GM12801 (cell line): ENCODE results near the gene MTRF1L.

ENCODE experiments used
- CTCF ChIP-seq: IDR thresholded peaks from one replicate; pipeline ENCODE4 v1.5.1; 2011; ENCODE audit warnings: control low read depth; ENCODE audit not compliant: insufficient read length; ENCODE audit errors: extremely low read depth

The MTRF1L gene

GRCh38 chr6:152978058-152978457 lies 24.5 kb downstream of the MTRF1L start:
- no peak for TF ChIP-seq CTCF

DNA sequence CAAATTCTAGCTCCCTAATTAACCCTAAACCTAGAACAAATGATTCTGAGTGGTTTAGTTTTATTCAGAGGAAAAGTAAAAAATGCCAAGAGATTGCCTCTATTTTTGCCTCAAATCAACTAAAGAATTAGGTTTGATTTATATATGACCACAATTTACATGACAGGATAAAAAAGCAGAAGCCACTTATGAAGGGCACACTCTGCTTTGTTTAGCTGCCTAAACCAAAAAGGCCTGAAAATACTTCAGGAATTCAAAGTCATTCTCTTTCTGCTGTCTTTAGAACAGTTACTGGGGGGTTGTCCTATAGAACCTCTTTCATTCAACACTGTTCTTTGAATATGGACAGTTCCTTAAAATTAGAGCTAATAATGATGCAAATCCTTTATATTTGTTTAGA lies 25.0 kb downstream of the MTRF1L start:
- no peak for TF ChIP-seq CTCF

- TF ChIP-seq CTCF: no peak
Measured at GRCh38 chr6:152976749-152977148, 25.8 kb downstream of the MTRF1L start.

DNA sequence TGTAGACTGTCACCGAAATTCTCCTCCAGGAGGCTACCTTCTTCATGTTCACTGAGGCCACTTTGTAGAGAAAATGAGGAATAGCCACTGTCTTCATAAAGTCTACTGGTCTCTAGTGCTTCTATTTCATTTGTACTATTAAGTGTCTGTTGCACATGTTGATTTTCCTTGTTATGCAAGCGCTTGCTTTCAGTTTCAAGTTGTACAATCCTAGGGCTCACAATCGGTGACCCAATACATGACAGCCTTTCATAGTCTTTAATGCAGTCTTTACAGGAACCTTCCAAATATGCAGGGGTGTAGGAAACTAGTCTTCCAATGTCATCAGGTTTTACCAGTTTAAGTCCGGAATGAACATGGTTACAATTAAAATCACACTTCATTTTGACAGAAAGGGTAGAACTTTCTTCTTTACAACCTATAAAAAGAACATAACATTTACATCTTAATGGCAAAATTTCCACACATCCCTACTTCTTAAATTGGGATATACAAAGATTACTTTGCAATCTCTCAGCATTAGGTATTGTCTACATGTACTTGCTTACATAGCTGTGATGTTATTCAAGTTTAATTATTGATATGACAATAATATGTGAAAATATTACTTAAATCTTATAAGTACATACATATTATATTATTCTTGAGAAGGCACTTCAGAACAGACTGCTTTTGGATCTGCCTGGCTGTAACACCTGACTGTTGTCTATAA lies 27.1 kb downstream of the MTRF1L start:
- TF ChIP-seq CTCF: no peak

DNA sequence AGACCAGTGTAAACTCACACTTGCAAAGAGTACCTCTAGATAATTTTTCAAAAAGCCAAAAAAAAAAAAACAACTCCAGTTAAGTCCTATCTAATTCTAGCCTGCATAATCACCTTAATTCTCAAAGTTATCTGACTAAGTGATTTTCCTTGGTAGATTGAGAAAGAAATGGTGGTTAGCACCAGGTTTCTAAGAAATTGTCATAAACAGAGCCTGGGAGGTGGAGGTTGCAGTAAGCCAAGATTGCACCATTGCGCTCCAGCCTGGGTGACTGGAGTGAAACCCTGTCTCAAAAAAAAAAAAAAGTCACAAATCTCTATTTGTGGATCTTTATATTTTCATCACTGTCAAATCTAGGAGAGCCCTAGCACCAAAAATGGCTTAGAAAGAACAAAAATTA lies 28.6 kb downstream of the MTRF1L start:
- TF ChIP-seq CTCF: no peak

DNA sequence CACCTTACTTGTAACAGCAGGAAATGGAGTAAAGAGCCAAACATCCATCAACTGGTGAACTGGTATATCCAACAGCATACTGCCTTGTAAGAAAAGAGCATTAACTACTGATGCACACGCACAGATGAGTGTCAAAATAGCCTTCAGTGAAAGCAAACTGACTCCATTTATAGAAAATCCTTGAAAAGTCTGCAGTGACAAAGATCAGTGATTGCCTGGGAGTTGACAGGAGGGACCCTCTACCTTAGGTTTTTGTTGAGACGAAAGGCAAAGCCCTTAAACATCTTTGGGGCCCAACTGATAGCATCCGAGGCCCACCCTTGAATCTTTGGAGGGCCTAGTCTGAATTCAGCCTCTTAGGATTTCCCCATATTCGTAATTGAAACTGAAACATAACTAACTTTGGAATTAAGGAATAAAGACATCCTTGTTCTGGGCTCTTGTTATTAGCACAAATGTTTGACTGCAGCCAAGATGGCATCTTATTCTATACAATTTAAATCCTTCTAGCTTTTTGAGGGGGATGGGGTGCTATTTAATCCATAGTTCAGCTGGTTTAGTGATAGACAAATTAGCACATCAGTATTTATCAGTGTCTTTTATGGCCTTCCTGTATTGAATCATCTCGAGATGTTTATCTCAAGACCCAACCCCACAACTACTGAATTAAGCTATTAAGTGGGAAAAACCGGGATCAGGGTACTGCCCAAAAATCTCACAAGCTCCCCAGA lies 32.7 kb downstream of the MTRF1L start:
- no peak for TF ChIP-seq CTCF

- no peak for TF ChIP-seq CTCF
Measured at GRCh38 chr6:152959333-152959732, 43.2 kb downstream of the MTRF1L start.
